CD4-positive, alpha-beta T cell (primary cell): Measurements from ENCODE around the gene TCF3. TPM values are rescaled to one million over a fixed set of nuclear protein-coding genes. Genes with fewer than 3 reads are reported as not detected.
A peak's percentile ranks its signal among the peaks of the same experiment; 100 is the strongest.

Experiments
- ATAC-seq: fragments of 200-7000 bp; cut with Tn5 transposase; one replicate; pipeline ENCODE4 v1.10.0; 2022; ENCODE audit warnings: mild to moderate bottlenecking; ENCODE audit not compliant: poor library complexity
- CTCF ChIA-PET: fragments of 350-600 bp; sonication (Branson Sonifier 250); formaldehyde crosslinking; loops from one replicate; lab custom pipeline; 2021; ENCODE audit warnings: antibody characterized with exemption, inconsistent platforms; lab: Charles Lee
- POLR2A ChIA-PET: fragments of 350-600 bp; sonication (Branson Sonifier 250); formaldehyde crosslinking; loops from one replicate; lab custom pipeline; 2021; ENCODE audit warnings: antibody characterized with exemption, inconsistent platforms; lab: Charles Lee
- DNase-seq, 14 experiments: peaks; one replicate each; pipeline ENCODE4 v3.0.0-alpha.2; 2013 to 2020; ENCODE audit warnings: mixed read lengths in 2 of 14
- H3K27ac ChIP-seq, 2 donors: one replicate each; pipeline versions ENCODE4 v1.5.1 to v1.7.0; 2013; ENCODE audit warnings: low read length in 2 of 2, low read depth in 1 of 2, mild to moderate bottlenecking in 1 of 2
- H3K27me3 ChIP-seq, 2 experiments: 1 replicate in 1 of 2; 2 replicates in 1 of 2; pipeline versions ENCODE4 v1.6.1 to v1.7.0; 2013; ENCODE audit warnings: low read length in 2 of 2, control low read depth in 1 of 2, mild to moderate bottlenecking in 1 of 2, moderate library complexity in 1 of 2; ENCODE audit not compliant: insufficient read depth in 2 of 2, control insufficient read depth in 1 of 2
- H3K36me3 ChIP-seq: one replicate; pipeline ENCODE4 v1.6.1; 2013; ENCODE audit warnings: low read length, control low read depth; ENCODE audit not compliant: insufficient read depth
- H3K4me1 ChIP-seq: one replicate; pipeline ENCODE4 v1.6.1; 2013; ENCODE audit warnings: low read length, control low read depth; ENCODE audit not compliant: insufficient read depth
- H3K4me3 ChIP-seq: one replicate; pipeline ENCODE4 v1.5.1; 2013; ENCODE audit warnings: mild to moderate bottlenecking, low read length, moderate library complexity
- H3K9me3 ChIP-seq, 2 experiments: 1 replicate in 1 of 2; 2 replicates in 1 of 2; pipeline versions ENCODE4 v1.6.1 to v1.7.0; 2013; ENCODE audit warnings: low read length in 2 of 2, mild to moderate bottlenecking in 2 of 2, control low read depth in 1 of 2, moderate library complexity in 1 of 2; ENCODE audit not compliant: control insufficient read depth in 1 of 2, insufficient read depth in 1 of 2
- H3K27ac Mint-ChIP-seq: one replicate; pipeline ENCODE4 v1.8.0; 2020; ENCODE audit warnings: mixed read lengths
- H3K27me3 Mint-ChIP-seq: one replicate; pipeline ENCODE4 v1.8.0; 2021; ENCODE audit warnings: mixed read lengths
- H3K36me3 Mint-ChIP-seq: one replicate; pipeline ENCODE4 v1.8.0; 2021; ENCODE audit warnings: low read depth, mixed read lengths
- H3K4me1 Mint-ChIP-seq: one replicate; pipeline ENCODE4 v1.8.0; 2021; ENCODE audit warnings: low read depth, mixed read lengths
- H3K4me3 Mint-ChIP-seq: one replicate; pipeline ENCODE4 v1.8.0; 2020; ENCODE audit warnings: mild to moderate bottlenecking, mixed read lengths
- H3K9me3 Mint-ChIP-seq: one replicate; pipeline ENCODE4 v1.8.0; 2020; ENCODE audit warnings: mixed read lengths
- CTCF ChIP-seq: fragments of 200-600 bp; IDR thresholded peaks from one replicate; pipeline ENCODE4 v1.8.0; 2022; ENCODE audit warnings: antibody characterized with exemption, mild to moderate bottlenecking
- intact Hi-C, 2 experiments: fragments of 100-400 bp; cut with DNase I in 1 of 2; cut with micrococcal nuclease in 1 of 2; formaldehyde crosslinking; loops; one replicate each; pipeline versions ENCODE4 v1.15.1 to v1.9.0; 2023 to 2025; cut with DNase I, micrococcal nuclease
- total RNA-seq, 174 experiments: library from RNA in 2 of 174; stranded (reverse) in 2 of 174; gene quantifications; one replicate each; pipeline ENCODE4 v1.2.3 and lab custom pipeline; 2021 to 2026

The TCF3 gene
- total RNA-seq, 2 experiments from 2014 or later, result 51.2 to 52.2 TPM

GRCh38 chr19:1585243-1585580 lies 67.2 kb downstream of the TCF3 start:
- Histone ChIP-seq H3K9me3 (no peaks in the 10 kb centered on the region), H3K36me3 (peaks cover 36% of the 10 kb centered on the region), H3K4me3 (no peak overlapping the region), H3K4me1 (peaks cover 14% of the 10 kb centered on the region), H3K27ac (no peak overlapping the region), H3K27me3 (no peaks in the 10 kb centered on the region)
- Mint-ChIP-seq H3K4me1 (peaks cover 9% of the 10 kb centered on the region), H3K9me3 (no peaks in the 10 kb centered on the region), H3K27ac (no peak overlapping the region), H3K36me3 (peaks cover 35% of the 10 kb centered on the region), H3K4me3 (no peak overlapping the region), H3K27me3 (no peaks in the 10 kb centered on the region)
- no peak for DNase-seq
- no peak for TF ChIP-seq CTCF
- intact Hi-C loops, result no loop called here
- POLR2A ChIA-PET, result no interaction called here
- CTCF ChIA-PET, result no interaction called here
- ATAC-seq, result no peak

GRCh38 chr19:1584500-1585242 lies 67.7 kb downstream of the TCF3 start:
- Mint-ChIP-seq H3K4me1 (peaks cover 6% of the 10 kb centered on the region), H3K36me3 (peaks cover 41% of the 10 kb centered on the region), H3K27me3 (no peaks in the 10 kb centered on the region), H3K4me3 (no peak overlapping the region), H3K27ac (no peak overlapping the region), H3K9me3 (no peaks in the 10 kb centered on the region)
- CTCF ChIA-PET, result no interaction called here
- H3K9me3 ChIP-seq, result no peaks in the 10 kb centered on the region
- peaks cover 41% of the 10 kb centered on the region for H3K36me3 ChIP-seq
- POLR2A ChIA-PET, result interaction anchor here (1.5 kb wide), 1 partner anchor 68 kb away, joined by 4 read pairs; the partner anchor contains the start of gene TCF3
- peak in 1 of 14 experiments; percentile 28 for DNase-seq
- H3K27me3 ChIP-seq, result no peaks in the 10 kb centered on the region
- H3K4me3 ChIP-seq, result no peak overlapping the region
- no peak for ATAC-seq
- intact Hi-C loops, result no loop called here
- TF ChIP-seq CTCF, result no peak
- H3K27ac ChIP-seq, result no peak overlapping the region
- H3K4me1 ChIP-seq, result peaks cover 9% of the 10 kb centered on the region

GRCh38 chr19:1582201-1582600 lies 70.2 kb downstream of the TCF3 start:
- ATAC-seq, result no peak

More at GRCh38 chr19:1582201-1582600, 70.2 kb downstream of the TCF3 start:
- H3K4me3 ChIP-seq, result no peak overlapping the region
- H3K4me1 Mint-ChIP-seq, result peaks cover 4% of the 10 kb centered on the region
- CTCF ChIA-PET, result no interaction called here
- H3K4me3 Mint-ChIP-seq, result no peak overlapping the region
- no peaks in the 10 kb centered on the region for H3K27me3 Mint-ChIP-seq
- peaks cover 47% of the 10 kb centered on the region for H3K36me3 Mint-ChIP-seq
- no peaks in the 10 kb centered on the region for H3K27me3 ChIP-seq
- no peak for DNase-seq
- TF ChIP-seq CTCF, result no peak
- H3K36me3 ChIP-seq, result peaks cover 56% of the 10 kb centered on the region
- peaks cover 9% of the 10 kb centered on the region for H3K4me1 ChIP-seq
- H3K27ac ChIP-seq, result no peak overlapping the region
- H3K9me3 Mint-ChIP-seq, result no peaks in the 10 kb centered on the region
- H3K9me3 ChIP-seq, result no peaks in the 10 kb centered on the region
- H3K27ac Mint-ChIP-seq, result no peak overlapping the region
- POLR2A ChIA-PET, result interaction anchor here (0.7 kb wide), 1 partner anchor 62 kb away, joined by 3 read pairs; no protein-coding TSS in a partner anchor
- intact Hi-C loops, result no loop called here
